Breast epithelium (tissue), 3 donors: ENCODE measurements around the gene ASF1A.

Experiments
- POLR2A ChIP-seq: fragments of 450-650 bp; IDR thresholded peaks from one replicate; pipeline ENCODE4 v1.6.1; 2016; ENCODE audit warnings: antibody characterized with exemption, mild to moderate bottlenecking, moderate library complexity
- POLR2AphosphoS5 ChIP-seq, 3 donors: sonication (generic); formaldehyde crosslinking; IDR thresholded peaks; one replicate each; pipeline ENCODE4 v1.6.1; 2017; ENCODE audit warnings: antibody characterized with exemption in 3 of 3
- TF ChIP-seq, protein P1 (sequence below), 3 donors: fragments of 450-650 bp; IDR thresholded peaks; one replicate each; pipeline ENCODE4 v1.5.1; 2016 to 2017; ENCODE audit warnings: antibody characterized with exemption in 3 of 3, mild to moderate bottlenecking in 3 of 3, moderate library complexity in 3 of 3

DNA sequence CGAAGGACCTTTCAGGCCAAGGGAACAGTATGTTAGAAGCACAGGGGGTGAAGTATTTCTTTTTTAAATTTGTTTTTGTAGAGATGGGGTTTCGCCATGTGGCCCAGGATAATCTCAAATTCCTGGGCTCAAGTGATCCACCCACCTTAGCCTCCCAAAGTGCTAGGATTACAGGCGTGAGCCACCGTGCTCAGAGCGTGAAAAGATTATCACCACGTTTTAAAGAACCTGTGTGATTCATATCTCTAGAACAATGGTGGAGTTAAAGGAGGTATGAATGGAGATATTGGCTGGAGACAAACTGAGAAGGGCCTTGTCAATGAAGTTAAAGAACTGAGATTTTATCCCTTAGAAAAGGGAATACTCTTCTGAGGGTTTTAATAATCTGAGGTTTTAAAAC lies 9.7 kb downstream of the ASF1A start:
- TF ChIP-seq, protein P1, sequence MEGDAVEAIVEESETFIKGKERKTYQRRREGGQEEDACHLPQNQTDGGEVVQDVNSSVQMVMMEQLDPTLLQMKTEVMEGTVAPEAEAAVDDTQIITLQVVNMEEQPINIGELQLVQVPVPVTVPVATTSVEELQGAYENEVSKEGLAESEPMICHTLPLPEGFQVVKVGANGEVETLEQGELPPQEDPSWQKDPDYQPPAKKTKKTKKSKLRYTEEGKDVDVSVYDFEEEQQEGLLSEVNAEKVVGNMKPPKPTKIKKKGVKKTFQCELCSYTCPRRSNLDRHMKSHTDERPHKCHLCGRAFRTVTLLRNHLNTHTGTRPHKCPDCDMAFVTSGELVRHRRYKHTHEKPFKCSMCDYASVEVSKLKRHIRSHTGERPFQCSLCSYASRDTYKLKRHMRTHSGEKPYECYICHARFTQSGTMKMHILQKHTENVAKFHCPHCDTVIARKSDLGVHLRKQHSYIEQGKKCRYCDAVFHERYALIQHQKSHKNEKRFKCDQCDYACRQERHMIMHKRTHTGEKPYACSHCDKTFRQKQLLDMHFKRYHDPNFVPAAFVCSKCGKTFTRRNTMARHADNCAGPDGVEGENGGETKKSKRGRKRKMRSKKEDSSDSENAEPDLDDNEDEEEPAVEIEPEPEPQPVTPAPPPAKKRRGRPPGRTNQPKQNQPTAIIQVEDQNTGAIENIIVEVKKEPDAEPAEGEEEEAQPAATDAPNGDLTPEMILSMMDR (IDR thresholded peaks at IDR 0.05) = no peak
- no peak for TF ChIP-seq POLR2A
- TF ChIP-seq POLR2AphosphoS5 (IDR thresholded peaks at IDR 0.05) = no peak
